GM21619 (cell line): ENCODE results near the gene CHN2.

Experiments used
- ATAC-seq: cut with Tn5 transposase; IDR thresholded peaks from one replicate; pipeline ENCODE4 v1.9.1; 2021; ENCODE audit not compliant: unreplicated experiment

The CHN2 gene

DNA sequence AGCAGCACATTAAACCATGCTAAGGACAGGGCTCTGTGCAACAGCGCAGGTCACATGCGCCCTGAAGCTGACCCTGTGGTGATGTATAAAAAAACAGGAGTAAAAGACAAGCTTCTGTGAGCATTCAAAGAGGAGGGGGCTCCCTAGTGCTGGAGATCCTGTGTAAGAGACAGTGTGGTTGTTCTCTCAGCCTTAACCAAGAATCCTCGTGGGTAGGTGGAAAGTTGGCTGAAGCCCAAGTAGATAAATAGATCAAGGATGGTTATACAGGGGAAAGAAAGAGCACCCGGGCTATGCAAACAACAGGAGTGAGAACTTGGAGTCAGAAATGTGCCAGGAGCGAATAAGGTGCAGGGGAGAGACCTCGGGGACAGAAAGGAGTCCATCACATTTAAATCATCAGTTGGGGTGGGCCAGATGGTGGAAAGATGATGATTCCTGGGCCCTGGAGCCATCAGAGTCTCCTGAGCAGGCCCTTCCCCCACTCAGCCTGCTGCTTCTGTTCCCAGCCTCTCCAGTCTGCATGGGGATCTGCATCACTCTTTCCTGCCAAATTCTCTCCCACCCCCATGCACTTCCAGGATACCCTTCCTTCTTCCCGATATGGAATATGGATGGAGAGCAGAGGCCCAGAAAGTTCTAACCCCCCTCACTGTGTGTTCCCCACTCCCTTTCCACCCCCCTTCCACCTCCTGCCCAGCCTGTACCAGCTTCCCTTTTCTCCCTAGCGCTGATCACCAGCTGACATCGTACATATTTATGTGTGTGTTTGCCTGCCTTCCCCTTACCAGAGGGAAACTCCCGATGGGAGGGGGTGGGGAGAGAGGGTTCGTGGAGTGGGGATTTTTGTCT is 291.0 kb downstream of the CHN2 start:
- ATAC-seq = no peak

- no peak for ATAC-seq
Measured at GRCh38 chr7:29486191-29486700, 291.7 kb downstream of the CHN2 start.

- no peak for ATAC-seq
Measured at GRCh38 chr7:29487424-29487823, 292.8 kb downstream of the CHN2 start.

GRCh38 chr7:29488203-29488970 is 293.8 kb downstream of the CHN2 start:
- no peak for ATAC-seq

GRCh38 chr7:29488977-29489376 is 294.4 kb downstream of the CHN2 start:
- no peak for ATAC-seq

- ATAC-seq = no peak
Measured at GRCh38 chr7:29490094-29490607, 295.6 kb downstream of the CHN2 start.

DNA sequence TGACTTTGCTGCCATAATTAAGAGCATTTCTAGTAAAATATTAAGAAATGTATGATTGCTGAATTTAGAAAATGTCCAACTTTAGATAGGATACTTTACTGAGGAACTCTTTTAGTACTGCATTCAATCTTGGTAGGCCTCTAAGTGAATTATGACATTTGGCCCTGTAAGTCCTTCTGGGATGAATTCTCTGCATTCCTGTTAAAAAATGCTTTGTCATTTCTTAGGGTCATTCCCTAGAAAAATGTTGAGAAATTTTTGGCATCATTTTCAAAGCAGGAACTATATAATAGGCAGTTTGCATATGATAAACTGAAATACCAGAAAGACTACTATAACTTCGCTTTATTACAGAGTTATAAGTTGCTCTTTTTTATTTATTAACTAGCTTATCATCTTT is 299.8 kb downstream of the CHN2 start:
- no peak for ATAC-seq

- ATAC-seq = no peak
Measured at GRCh38 chr7:29495653-29496052, 301.1 kb downstream of the CHN2 start.

- no peak for ATAC-seq
Measured at GRCh38 chr7:29496355-29497020, 301.9 kb downstream of the CHN2 start.

DNA sequence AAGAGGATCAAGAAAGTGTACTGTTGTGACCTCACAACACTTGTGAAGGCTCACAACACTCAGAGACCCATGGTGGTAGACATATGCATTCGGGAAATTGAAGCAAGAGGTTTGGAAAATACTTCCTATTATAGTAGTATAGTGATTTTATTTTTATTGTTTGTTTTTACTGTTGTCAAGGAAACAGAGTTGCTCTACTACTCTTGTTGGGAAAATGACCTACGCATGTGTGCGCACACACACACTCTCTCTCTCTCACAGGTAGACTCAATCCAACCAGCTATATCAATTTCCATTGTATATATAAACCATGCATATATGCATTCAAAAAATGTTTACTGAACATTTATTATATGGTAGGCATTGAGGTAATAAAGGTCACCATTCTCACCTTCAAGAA is 305.4 kb downstream of the CHN2 start:
- no peak for ATAC-seq

GRCh38 chr7:29500719-29501118 is 306.1 kb downstream of the CHN2 start:
- ATAC-seq = no peak

- ATAC-seq = no peak
Measured at GRCh38 chr7:29502133-29502532, 307.6 kb downstream of the CHN2 start.

DNA sequence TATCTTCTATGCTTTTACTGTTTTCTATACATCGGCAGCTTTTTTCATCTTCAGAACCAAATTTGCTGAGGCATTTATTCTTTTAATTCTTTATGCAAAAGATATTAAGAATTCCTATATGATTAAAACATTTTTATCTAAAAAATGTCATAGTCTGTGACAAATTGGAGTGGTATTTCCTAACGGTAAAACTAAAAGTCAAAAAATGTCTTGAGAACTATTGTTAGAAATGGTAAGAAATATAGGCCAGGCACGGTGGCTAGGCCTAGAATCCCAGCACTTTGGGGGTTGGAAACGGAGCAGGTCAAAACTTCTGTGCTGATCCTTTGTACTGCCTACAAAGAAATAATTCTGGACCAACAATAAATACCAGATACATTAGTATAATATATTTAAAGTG is 311.4 kb downstream of the CHN2 start:
- no peak for ATAC-seq

- no peak for ATAC-seq
Measured at GRCh38 chr7:29508608-29509007, 314.0 kb downstream of the CHN2 start.

GRCh38 chr7:29510028-29510427 is 315.5 kb downstream of the CHN2 start:
- no peak for ATAC-seq

DNA sequence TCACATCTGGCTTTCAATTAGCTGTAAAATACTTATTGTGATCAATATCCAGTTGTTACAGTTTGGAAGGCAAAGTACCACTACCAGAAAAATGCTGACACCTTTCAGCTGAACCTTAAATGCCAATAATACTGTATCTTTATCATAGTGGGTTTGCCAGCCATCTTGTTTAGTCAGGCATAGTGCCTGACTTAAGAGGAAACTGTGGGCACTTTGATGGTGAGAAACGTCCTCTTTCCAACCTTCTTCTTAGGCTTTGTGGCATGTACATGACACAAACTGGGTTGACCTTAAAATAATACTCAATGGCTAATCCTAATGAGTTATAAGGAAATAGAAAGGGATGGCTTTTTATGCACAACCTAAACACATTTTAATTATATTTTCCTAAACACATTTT is 316.8 kb downstream of the CHN2 start:
- no peak for ATAC-seq

GRCh38 chr7:29511851-29512250 is 317.3 kb downstream of the CHN2 start:
- no peak for ATAC-seq

DNA sequence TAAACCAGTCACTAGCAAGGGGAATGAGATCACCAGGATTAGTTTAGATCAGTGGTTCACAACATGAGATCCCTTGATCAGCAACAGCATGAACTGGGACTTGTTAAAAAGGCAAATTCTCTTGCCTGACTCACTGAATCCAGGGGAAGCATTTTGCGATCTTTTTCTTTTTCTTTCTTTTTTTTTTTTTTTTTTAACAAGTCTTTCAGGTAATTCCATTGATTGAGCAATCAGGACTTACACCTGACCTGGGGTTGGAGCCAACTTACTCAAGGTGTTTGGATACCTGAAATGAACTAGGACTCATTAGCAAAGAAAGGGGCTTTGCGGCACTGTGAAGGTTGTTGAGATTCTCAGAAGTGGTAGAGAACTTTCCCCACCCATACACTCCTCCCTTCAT is 321.9 kb downstream of the CHN2 start:
- ATAC-seq = no peak

GRCh38 chr7:29518616-29519015 is 324.0 kb downstream of the CHN2 start:
- no peak for ATAC-seq

DNA sequence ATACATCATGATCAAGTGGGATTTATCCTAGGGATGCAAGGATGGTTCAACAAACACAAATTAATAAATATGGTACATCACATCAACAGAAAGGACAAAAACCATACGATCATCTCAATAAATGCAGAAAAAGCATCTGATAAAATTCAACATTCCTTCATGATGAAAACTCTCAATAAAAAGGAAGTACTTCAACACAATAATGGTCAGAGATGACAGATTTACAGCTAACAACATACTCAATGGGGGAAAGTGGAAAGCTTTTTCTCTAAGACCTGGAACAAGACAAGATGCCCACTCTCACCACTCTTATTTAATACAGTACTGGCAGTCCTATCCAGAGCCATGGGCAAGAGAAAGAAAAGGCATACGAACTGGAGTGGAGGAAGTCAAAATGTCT is 329.2 kb downstream of the CHN2 start:
- no peak for ATAC-seq

GRCh38 chr7:29527505-29528108 is 333.0 kb downstream of the CHN2 start:
- no peak for ATAC-seq
